ENCODE results near the gene EVI5. TPM values are rescaled to one million over a fixed set of nuclear protein-coding genes. Genes with fewer than 3 reads are reported as not detected.

Gene EVI5
- polyA plus RNA-seq, 1 donor from 2014 or later, result 8.5 TPM

DNA sequence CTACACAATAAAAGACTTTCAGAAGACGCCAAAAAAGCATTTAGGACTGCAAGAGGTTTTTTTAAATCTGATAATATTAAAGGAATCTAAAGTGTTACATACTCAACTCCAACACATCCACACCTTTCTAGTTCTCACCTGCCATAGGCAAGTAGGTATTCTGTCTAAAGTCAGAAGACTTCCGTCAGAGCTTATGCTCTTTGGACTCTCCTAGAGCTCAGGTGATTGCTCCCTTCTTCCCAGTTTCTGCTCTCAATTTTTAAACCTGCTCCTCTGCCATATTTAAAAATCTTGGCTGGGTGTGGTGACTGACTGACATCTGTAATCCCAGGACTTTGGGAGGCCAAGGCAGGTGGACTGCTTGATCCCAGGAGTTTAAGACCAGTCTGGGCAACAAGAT lies 16.6 kb downstream of the EVI5 start:
- Histone ChIP-seq H3F3A (ENCODE audit: insufficient read depth, low read length, poor library complexity, severe bottlenecking) (no peaks in the 10 kb centered on the region), H3K9me2 (ENCODE audit: insufficient read depth, low read length) (no peaks in the 10 kb centered on the region), H3K9me3 (ENCODE audit: low read length) (no peaks in the 10 kb centered on the region), H3K79me2 (replicated peaks; ENCODE audit: insufficient read depth, low read length) (no peaks in the 10 kb centered on the region), H4K20me1 (ENCODE audit: insufficient read depth) (no peaks in the 10 kb centered on the region), H3K4me2 (ENCODE audit: low read length) (no peak overlapping the region), H3K9ac (ENCODE audit: low read length) (no peak overlapping the region), H2AFZ (ENCODE audit: low read depth, low read length) (no peak overlapping the region), H3K27ac (ENCODE audit: low read length) (no peak overlapping the region), H3K27me3 (ENCODE audit: insufficient read depth, low read depth, low read length) (no peaks in the 10 kb centered on the region), H3K36me3 (ENCODE audit: insufficient read depth, low read length) (no peaks in the 10 kb centered on the region), H3K4me3 (ENCODE audit: low read length) (no peak overlapping the region)
- TF ChIP-seq, protein P1, sequence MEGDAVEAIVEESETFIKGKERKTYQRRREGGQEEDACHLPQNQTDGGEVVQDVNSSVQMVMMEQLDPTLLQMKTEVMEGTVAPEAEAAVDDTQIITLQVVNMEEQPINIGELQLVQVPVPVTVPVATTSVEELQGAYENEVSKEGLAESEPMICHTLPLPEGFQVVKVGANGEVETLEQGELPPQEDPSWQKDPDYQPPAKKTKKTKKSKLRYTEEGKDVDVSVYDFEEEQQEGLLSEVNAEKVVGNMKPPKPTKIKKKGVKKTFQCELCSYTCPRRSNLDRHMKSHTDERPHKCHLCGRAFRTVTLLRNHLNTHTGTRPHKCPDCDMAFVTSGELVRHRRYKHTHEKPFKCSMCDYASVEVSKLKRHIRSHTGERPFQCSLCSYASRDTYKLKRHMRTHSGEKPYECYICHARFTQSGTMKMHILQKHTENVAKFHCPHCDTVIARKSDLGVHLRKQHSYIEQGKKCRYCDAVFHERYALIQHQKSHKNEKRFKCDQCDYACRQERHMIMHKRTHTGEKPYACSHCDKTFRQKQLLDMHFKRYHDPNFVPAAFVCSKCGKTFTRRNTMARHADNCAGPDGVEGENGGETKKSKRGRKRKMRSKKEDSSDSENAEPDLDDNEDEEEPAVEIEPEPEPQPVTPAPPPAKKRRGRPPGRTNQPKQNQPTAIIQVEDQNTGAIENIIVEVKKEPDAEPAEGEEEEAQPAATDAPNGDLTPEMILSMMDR (IDR thresholded peaks at IDR 0.05; ENCODE audit: poor library complexity, severe bottlenecking), result no peak
- TF ChIP-seq EZH2 (IDR thresholded peaks at IDR 0.05; ENCODE audit: borderline replicate concordance, insufficient read depth, low read length, poor library complexity, severe bottlenecking) (no peak), MXI1 (conservative IDR thresholded peaks at IDR 0.05; ENCODE audit: poor library complexity, severe bottlenecking) (no peak), POLR2AphosphoS5 (IDR thresholded peaks at IDR 0.05) (no peak), SMC3 (conservative IDR thresholded peaks at IDR 0.05; ENCODE audit: poor library complexity) (no peak), RAD21 (conservative IDR thresholded peaks at IDR 0.05) (no peak), EP300 (conservative IDR thresholded peaks at IDR 0.05; ENCODE audit: poor library complexity, severe bottlenecking) (no peak), TAF1 (IDR thresholded peaks at IDR 0.05; ENCODE audit: low read depth) (no peak)
- TF ChIP-seq, protein P2, sequence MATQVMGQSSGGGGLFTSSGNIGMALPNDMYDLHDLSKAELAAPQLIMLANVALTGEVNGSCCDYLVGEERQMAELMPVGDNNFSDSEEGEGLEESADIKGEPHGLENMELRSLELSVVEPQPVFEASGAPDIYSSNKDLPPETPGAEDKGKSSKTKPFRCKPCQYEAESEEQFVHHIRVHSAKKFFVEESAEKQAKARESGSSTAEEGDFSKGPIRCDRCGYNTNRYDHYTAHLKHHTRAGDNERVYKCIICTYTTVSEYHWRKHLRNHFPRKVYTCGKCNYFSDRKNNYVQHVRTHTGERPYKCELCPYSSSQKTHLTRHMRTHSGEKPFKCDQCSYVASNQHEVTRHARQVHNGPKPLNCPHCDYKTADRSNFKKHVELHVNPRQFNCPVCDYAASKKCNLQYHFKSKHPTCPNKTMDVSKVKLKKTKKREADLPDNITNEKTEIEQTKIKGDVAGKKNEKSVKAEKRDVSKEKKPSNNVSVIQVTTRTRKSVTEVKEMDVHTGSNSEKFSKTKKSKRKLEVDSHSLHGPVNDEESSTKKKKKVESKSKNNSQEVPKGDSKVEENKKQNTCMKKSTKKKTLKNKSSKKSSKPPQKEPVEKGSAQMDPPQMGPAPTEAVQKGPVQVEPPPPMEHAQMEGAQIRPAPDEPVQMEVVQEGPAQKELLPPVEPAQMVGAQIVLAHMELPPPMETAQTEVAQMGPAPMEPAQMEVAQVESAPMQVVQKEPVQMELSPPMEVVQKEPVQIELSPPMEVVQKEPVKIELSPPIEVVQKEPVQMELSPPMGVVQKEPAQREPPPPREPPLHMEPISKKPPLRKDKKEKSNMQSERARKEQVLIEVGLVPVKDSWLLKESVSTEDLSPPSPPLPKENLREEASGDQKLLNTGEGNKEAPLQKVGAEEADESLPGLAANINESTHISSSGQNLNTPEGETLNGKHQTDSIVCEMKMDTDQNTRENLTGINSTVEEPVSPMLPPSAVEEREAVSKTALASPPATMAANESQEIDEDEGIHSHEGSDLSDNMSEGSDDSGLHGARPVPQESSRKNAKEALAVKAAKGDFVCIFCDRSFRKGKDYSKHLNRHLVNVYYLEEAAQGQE (IDR thresholded peaks at IDR 0.05; ENCODE audit: borderline replicate concordance), result no peak

DNA sequence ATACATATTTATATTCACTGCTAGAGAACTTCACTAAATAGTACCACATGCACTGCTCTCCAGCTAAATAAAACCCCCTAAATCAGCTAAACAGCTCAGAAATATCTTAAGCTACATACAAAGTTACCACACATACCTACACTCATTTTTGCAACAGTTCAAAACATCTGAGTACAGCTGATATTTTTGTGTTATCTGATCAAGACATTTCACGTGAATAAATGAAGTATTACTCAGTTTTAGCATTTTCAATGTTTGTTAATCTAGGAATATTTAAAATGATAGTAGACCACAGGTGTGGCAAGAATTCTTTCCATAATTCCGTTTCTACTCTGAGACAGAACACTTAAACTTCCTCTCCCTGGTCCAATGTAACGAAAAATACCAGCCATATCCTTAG lies 20.8 kb downstream of the EVI5 start:
- Histone ChIP-seq H3K79me2 (replicated peaks; ENCODE audit: insufficient read depth, low read length) (no peaks in the 10 kb centered on the region), H3K9ac (ENCODE audit: low read length) (no peak overlapping the region), H3F3A (ENCODE audit: insufficient read depth, low read length, poor library complexity, severe bottlenecking) (no peaks in the 10 kb centered on the region)

More for the DNA sequence above, 20.8 kb downstream of the EVI5 start:
- Histone ChIP-seq H3K9me2 (ENCODE audit: insufficient read depth, low read length) (no peaks in the 10 kb centered on the region), H3K4me2 (ENCODE audit: low read length) (no peak overlapping the region), H3K36me3 (ENCODE audit: insufficient read depth, low read length) (no peaks in the 10 kb centered on the region), H3K4me3 (ENCODE audit: low read length) (no peak overlapping the region), H3K9me3 (ENCODE audit: low read length) (no peaks in the 10 kb centered on the region), H4K20me1 (ENCODE audit: insufficient read depth) (no peaks in the 10 kb centered on the region), H3K27ac (ENCODE audit: low read length) (no peak overlapping the region), H2AFZ (ENCODE audit: low read depth, low read length) (no peak overlapping the region), H3K27me3 (ENCODE audit: insufficient read depth, low read depth, low read length) (no peaks in the 10 kb centered on the region)
- TF ChIP-seq TAF1 (IDR thresholded peaks at IDR 0.05; ENCODE audit: low read depth), result no peak
- TF ChIP-seq POLR2AphosphoS5 (IDR thresholded peaks at IDR 0.05), result no peak
- TF ChIP-seq, protein P1 (IDR thresholded peaks at IDR 0.05; ENCODE audit: poor library complexity, severe bottlenecking), result no peak
- TF ChIP-seq MXI1 (conservative IDR thresholded peaks at IDR 0.05; ENCODE audit: poor library complexity, severe bottlenecking), result no peak
- TF ChIP-seq SMC3 (conservative IDR thresholded peaks at IDR 0.05; ENCODE audit: poor library complexity), result no peak
- no peak for TF ChIP-seq EP300 (conservative IDR thresholded peaks at IDR 0.05; ENCODE audit: poor library complexity, severe bottlenecking)
- TF ChIP-seq, protein P2 (IDR thresholded peaks at IDR 0.05; ENCODE audit: borderline replicate concordance), result no peak
- no peak for TF ChIP-seq EZH2 (IDR thresholded peaks at IDR 0.05; ENCODE audit: borderline replicate concordance, insufficient read depth, low read length, poor library complexity, severe bottlenecking)
- no peak for TF ChIP-seq RAD21 (conservative IDR thresholded peaks at IDR 0.05)
